H1 (cell line): ENCODE data around the gene LCT. TPM values are rescaled to one million over a fixed set of nuclear protein-coding genes. Genes with fewer than 3 reads are reported as not detected.

Experiments
- CBX5 ChIP-seq: fragments of 300-800, 300-1000 bp; sonication (generic); IDR thresholded peaks from 2 replicates; pipeline ENCODE4 v1.7.1; 2016; ENCODE audit warnings: antibody characterized with exemption, low read length, low read depth
- GABPA ChIP-seq: IDR thresholded peaks from 2 replicates; pipeline ENCODE4 v1.6.1; 2011; ENCODE audit warnings: mild to moderate bottlenecking, low read length, moderate library complexity, borderline replicate concordance; ENCODE audit not compliant: insufficient read depth
- KDM5A ChIP-seq: fragments of 200-600 bp; IDR thresholded peaks from 2 replicates; pipeline ENCODE4 v1.7.1; 2012; ENCODE audit warnings: mild to moderate bottlenecking, low read length, inconsistent platforms, mixed read lengths
- RFX5 ChIP-seq: IDR thresholded peaks from 2 replicates; pipeline ENCODE4 v1.6.1; 2011; ENCODE audit warnings: low read depth, low read length, improper control_type of control experiment, borderline replicate concordance
- SP2 ChIP-seq: IDR thresholded peaks from 2 replicates; pipeline ENCODE4 v1.6.1; 2012; ENCODE audit warnings: mild to moderate bottlenecking, low read length, inconsistent platforms
- TAF1 ChIP-seq: IDR thresholded peaks from 2 replicates; pipeline ENCODE4 v1.6.1; 2011; ENCODE audit warnings: mild to moderate bottlenecking, low read depth, low read length
- TAF7 ChIP-seq: optimal IDR thresholded peaks from 2 replicates; pipeline ENCODE3; 2011; ENCODE audit warnings: low read depth, mild to moderate bottlenecking, inconsistent platforms, low read length, moderate library complexity, borderline replicate concordance
- TEAD4 ChIP-seq: IDR thresholded peaks from 2 replicates; pipeline ENCODE4 v1.6.1; 2012; ENCODE audit warnings: low read depth, low read length, inconsistent platforms, mixed read lengths
- polyA plus RNA-seq, 7 experiments: library from polyadenylated mRNA; depleted of rRNA in 3 of 7; stranded (reverse) in 5 of 7; unstranded in 2 of 7; fragments of >200 nt in 5 of 7; fragments of 200-250 nt in 2 of 7; gene quantifications; 1 replicate in 5 of 7; 2 replicates in 1 of 7; 4 replicates in 1 of 7; pipeline versions ENCODE4 v1.2.1 to v1.2.3, GENCODE V29; 2011 to 2013; ENCODE audit warnings: missing spikeins in 2 of 7, mixed read lengths in 2 of 7
- total RNA-seq: library from RNA; stranded (reverse); fragmentation: NEBNext Ultra II Directional; extraction: Animal tissue kit (Norgen Biotek cat#: 25700); gene quantifications from 2 replicates; pipeline ENCODE4 v1.2.1, GENCODE V29; 2021
- TF ChIP-seq, protein P1 (sequence below): IDR thresholded peaks from 2 replicates; pipeline ENCODE4 v1.6.1; 2012; ENCODE audit warnings: inconsistent platforms

The LCT gene
- total and polyA plus RNA-seq, 2 of the 8 experiments (the other 6 are each of a cell fraction or from before 2014, with no cell fraction given), result 0.06 TPM; not detected in 1

GRCh38 chr2:135786823-135787222, 50.2 kb downstream of the LCT start (continued):
- TF ChIP-seq KDM5A, result no peak
- no peak for TF ChIP-seq CBX5
- TF ChIP-seq SP2, result no peak
- TF ChIP-seq TEAD4, result no peak
- TF ChIP-seq TAF7, result no peak
- TF ChIP-seq RFX5, result no peak
- TF ChIP-seq, protein P1, sequence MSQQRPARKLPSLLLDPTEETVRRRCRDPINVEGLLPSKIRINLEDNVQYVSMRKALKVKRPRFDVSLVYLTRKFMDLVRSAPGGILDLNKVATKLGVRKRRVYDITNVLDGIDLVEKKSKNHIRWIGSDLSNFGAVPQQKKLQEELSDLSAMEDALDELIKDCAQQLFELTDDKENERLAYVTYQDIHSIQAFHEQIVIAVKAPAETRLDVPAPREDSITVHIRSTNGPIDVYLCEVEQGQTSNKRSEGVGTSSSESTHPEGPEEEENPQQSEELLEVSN, result no peak
- TF ChIP-seq GABPA, result no peak
- no peak for TF ChIP-seq TAF1
- TF ChIP-seq, all 59 proteins: peak for 0
